KOPT-K1 (cell line): ENCODE measurements around the gene MAN2B2.

ENCODE experiments used
- H3K27ac ChIP-seq: fragments of 200-600 bp; sonication (generic); 2 replicates; pipeline ENCODE4 v1.5.1; 2016; ENCODE audit warnings: antibody characterized with exemption, mild to moderate bottlenecking, low read depth, low read length; ENCODE audit not compliant: poor library complexity, severe bottlenecking
- H3K36me3 ChIP-seq: fragments of 200-600 bp; sonication (generic); 2 replicates; pipeline ENCODE4 v1.5.1; 2017; ENCODE audit warnings: antibody characterized with exemption, mild to moderate bottlenecking, low read length, moderate library complexity; ENCODE audit not compliant: insufficient read depth
- H3K9me3 ChIP-seq: fragments of 200-600 bp; sonication (generic); 2 replicates; pipeline ENCODE4 v1.5.1; 2017; ENCODE audit warnings: antibody characterized with exemption, low read length, mild to moderate bottlenecking; ENCODE audit not compliant: insufficient read depth, poor library complexity, severe bottlenecking

The MAN2B2 gene

DNA sequence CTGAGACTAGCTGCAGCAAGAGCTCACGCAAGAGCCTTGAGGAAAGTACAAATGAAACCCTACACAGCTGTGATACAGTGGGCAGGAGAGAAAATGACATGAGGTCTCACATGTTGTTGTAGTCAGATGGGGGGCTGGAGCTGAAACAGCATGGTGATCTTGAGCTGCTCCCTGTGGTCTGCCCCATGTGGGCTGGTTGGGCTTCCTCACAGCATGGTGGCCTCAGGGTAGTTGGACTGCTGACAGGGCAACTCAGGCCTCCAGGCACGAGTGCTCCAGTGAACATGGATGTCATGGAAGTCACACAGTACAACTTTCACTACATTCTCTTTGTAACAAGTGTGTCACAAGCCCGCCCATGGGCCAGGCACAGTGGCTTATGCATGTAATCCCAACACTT lies 3.4 kb upstream of the MAN2B2 start:
- no peak overlapping the region for H3K27ac ChIP-seq
- H3K9me3 ChIP-seq: no peaks in the 10 kb centered on the region
- H3K36me3 ChIP-seq: no peaks in the 10 kb centered on the region

DNA sequence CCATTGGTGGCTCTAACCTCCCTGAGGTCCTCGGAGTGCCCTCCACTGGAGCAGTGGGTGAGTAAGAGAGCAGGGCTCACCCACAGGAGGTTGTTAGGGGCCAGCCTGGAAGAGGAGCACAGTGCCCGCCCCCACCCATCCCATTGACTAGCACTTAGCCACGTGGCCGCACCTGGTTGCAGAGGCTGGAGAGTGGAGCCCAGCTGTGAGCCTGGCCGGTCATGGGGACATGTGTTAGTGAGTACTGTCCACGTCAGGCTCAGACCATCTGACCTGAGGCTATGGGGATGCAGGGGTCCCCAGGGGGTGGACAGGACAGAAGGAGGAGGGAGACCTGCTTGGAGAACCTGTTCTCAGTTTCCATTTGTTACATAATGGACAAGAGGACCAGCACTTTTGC lies 1.4 kb upstream of the MAN2B2 start:
- no peak overlapping the region for H3K27ac ChIP-seq
- H3K36me3 ChIP-seq: peaks cover 11% of the 10 kb centered on the region

DNA sequence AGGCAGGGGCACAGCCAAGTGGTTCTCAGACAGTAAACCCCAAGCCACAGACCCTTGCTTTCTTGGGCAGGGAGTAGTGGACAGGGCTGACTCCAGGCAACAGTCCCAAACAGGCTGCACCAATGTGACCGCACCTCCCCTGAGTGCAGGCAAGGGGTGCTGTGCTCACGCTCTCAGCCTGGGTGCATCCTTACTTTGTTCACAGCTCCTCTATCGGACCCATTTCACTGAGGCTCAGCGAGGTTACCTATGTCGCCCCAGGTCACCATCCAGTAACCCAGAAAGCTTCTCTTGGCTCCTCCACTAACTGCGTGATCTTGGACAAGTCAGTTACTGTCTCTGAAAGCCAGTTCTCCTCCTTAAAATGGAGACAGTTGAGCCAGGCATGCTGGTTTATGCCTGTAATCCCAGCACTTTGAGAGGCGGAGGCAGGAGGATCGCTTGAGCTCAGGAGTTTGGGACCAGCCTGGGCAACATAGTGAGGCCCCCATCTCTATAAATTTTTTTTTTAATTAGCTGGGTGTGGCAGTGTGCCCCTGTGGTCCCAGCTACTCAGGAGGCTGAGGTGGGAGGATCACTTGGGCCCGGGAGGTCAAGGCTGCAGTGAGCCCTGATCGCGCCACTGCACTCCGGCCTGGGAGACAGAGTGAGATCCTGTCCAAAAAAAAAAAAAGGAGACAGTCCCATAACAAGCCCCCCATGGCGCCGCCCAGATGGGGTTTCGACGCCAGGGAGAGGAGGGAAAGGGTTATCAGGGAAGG lies 823 bp upstream of the MAN2B2 start:
- peaks cover 18% of the 10 kb centered on the region for H3K36me3 ChIP-seq
- no peaks in the 10 kb centered on the region for H3K9me3 ChIP-seq
- peak overlapping the region; percentile 70 for H3K27ac ChIP-seq

More for the DNA sequence above, 1.4 kb upstream of the MAN2B2 start:
- H3K9me3 ChIP-seq: no peaks in the 10 kb centered on the region

DNA sequence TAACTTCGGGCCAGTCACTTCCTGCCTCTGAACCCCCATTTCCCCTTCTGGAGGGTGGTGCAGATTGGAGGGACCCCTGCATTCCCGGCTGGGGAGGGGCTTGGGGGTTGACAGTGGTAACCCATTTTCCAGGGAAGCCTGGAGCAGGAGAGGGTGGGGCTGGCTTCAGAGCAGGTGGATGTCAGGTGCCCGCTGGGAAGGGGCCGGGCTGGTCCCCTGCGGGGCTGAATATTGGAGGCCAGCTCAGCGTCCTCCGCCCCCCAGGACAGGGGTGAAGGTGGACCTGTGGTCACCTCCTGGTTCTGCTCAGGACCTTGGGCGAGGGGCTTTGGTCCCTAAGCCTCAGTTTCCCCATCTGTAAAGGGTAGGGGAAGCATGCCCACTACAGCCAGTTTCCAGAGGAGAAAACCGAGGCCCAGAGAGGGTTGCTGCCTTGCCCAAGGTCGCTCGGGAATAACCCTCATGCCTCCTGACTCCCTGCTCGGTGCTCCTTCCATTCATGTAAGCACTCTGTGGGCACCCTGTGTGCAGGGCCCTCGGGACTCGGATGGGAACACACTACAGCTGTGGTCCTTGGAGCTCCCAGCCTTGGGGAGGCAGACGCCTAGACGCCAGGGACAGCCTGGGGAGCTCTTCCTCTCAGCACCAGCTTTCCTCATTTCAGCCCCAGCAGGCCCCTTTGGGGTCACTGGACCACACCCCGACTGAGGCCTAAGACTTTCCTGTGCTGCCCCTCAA lies 683 bp downstream of the MAN2B2 start:
- H3K36me3 ChIP-seq: peaks cover 33% of the 10 kb centered on the region
- H3K27ac ChIP-seq: peak overlapping the region; percentile 70
- H3K9me3 ChIP-seq: no peaks in the 10 kb centered on the region

DNA sequence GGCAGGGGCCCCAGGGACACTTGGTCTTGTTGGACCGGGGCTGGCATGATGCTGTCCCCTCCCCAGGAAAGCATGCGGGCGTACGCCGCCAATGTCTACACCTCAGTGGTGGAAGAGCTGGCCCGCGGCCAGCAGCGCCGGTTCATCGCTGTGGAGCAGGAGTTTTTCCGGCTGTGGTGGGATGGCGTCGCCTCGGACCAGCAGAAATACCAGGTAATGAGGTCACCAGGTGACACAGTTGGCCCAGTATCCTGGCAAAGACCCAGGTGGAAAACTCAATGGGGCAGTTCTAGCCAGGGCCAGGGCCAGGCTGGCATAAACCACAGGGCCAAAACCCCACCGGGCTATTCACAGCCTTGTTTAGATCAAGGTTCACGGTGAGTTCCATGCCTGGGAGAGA lies 1.5 kb downstream of the MAN2B2 start:
- Histone ChIP-seq H3K27ac (no peak overlapping the region), H3K9me3 (no peaks in the 10 kb centered on the region), H3K36me3 (peaks cover 40% of the 10 kb centered on the region)

DNA sequence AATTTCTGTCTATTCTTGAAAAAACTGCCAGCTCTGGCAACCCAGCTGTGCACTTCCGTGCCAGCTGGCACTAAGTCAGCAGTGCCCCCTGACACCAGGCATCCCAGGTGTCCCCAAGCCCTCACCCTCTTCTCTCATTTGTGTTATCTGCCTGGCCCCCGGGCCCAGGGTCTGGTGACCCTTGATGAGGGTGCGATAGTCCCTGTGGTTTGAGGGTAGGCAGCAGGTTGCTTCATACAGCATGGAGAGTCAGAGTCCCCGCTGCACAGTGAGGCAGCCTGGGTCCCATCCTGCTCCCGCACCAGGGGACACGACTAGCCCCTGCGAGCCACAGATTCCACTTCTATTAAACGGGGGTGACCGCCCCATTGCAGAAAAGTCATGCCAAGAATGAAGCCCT lies 1.9 kb downstream of the MAN2B2 start:
- Histone ChIP-seq H3K27ac (no peak overlapping the region), H3K36me3 (peaks cover 45% of the 10 kb centered on the region), H3K9me3 (no peaks in the 10 kb centered on the region)

DNA sequence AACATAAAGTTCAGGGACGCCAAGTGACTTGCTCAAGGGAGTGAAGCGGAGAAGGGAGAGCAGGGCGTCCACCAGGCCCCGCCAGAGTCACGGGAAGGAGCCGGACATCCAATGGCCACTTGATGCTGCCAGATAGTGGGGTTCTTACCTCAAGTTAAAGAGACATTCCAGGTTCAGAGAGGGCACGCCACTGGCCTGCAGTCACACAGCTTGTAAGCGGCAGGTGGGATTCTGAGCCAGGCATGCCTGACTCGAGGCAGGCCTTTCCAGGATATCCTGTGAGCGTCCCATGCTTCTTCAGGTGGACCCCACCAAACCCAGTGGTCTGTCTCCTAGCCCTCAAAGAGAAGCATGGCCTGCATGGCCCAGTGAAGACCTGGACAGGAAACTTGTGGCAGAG lies 2.4 kb downstream of the MAN2B2 start:
- H3K36me3 ChIP-seq: peaks cover 48% of the 10 kb centered on the region
- H3K9me3 ChIP-seq: no peaks in the 10 kb centered on the region
- H3K27ac ChIP-seq: no peak overlapping the region

DNA sequence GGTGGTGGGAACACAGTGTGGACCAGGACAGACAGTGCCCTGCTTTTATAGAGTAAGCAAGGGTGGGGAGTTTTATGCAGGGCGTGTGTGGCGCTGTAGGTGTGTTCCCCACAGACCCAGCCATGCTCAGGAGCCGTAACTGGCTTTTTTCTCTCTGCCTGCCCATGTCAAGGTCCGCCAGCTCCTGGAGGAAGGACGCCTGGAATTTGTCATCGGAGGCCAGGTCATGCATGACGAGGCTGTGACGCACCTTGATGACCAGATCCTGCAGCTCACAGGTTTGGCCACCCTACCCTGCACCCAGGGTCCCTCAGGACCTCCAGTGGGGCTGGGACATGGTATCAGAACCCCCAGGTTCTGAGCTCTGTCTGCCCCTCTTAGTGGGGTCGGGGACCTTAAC lies 3.2 kb downstream of the MAN2B2 start:
- H3K27ac ChIP-seq: no peak overlapping the region
- H3K9me3 ChIP-seq: no peaks in the 10 kb centered on the region
- peaks cover 54% of the 10 kb centered on the region for H3K36me3 ChIP-seq

DNA sequence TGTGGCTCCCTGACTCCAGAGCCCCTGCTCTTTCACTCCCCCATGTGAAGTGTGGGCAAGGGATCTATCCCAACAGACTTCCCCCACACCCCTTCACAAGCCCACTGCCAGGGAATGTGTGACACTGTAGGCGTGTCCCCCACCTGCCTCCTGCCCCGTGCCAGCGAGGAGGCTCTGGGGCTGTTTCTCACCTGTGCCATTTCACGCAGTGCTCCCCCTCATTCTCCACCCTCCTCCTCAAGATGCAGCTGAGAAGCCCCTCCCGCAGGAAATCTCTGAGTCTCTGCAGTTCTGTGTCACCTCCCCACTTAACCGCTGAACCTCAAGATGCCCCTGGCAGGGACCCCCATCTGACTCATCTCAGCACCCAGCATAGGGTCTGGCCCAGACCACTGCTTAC lies 5.4 kb downstream of the MAN2B2 start:
- Histone ChIP-seq H3K27ac (no peak overlapping the region), H3K36me3 (peaks cover 62% of the 10 kb centered on the region), H3K9me3 (no peaks in the 10 kb centered on the region)

DNA sequence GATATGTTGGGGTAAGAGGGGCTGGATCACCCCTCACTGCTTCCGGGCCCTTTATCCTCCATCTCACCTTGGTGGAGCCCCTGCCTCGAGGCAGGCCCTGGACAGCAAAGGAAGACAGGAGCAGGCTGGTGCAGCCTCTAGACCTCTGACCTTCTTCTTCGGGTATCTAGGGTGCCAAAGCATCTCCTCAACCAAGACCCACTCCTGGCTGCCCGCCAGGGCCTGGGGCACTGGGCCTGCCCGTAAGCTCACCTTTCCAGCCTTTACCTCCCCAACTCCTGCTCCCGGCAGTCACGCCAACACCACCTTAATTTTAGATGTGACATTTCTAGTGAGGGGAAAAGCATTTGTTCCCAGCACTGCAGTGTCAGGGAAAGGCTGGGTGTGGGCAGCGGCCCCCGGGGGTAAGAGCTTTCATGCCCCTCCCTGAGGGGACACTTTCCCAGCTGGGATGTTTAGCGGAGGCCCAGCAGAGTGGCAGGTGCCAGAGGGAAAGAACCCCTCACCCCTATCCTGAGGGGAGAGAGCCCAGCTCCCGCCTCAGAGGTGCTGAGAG lies 6.7 kb downstream of the MAN2B2 start:
- peaks cover 62% of the 10 kb centered on the region for H3K36me3 ChIP-seq
- H3K27ac ChIP-seq: no peak overlapping the region
- H3K9me3 ChIP-seq: no peaks in the 10 kb centered on the region

DNA sequence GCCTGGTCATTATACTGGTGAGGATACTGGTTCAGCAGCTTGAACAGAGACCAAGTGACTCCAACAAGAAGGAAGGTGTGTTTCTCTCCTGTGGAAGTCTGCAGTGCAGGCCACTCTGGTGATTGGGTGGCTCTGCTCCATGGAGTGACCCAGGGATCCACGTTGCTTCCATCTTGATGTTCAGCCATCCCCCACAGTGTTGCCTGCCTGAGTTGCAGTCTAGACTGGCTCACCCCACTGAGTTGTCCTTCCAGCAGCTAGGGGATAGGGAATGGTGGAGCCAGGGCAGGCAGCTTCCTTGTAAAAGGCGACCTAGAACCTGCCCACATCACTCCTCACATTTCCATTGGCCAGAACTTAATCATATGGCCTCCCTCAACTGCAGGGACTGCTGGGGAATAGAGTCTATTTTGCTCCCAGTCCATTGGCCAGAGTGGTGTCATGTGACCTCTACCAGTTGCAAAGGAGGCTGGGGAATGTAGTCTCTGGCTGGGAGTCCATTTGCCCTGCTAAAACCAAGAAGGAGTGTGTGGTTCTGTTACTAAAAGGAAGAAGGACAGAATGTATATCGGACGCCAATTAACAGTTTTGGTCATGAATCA lies 8.0 kb downstream of the MAN2B2 start:
- H3K27ac ChIP-seq: no peak overlapping the region
- H3K36me3 ChIP-seq: peaks cover 66% of the 10 kb centered on the region
- no peaks in the 10 kb centered on the region for H3K9me3 ChIP-seq

DNA sequence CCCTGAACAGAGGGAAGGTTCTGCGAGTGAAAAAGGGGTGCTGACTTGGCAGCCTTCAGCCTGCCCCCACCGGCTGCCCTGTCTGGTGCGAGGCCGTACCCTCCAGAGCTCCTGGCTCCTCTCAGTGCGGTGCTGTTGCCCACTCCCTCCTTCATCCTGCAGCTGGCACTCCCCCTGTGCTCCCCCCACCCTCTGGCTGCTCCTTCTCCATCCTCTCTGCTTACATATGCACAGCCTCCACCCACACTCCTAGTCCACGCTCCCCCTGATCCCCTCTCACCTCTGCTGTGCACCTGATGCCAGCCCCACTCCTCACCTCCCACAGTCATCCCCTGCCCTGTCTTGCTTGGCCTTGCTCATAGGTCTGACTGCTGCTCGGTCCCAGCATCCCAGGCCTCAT lies 9.9 kb downstream of the MAN2B2 start:
- Histone ChIP-seq H3K27ac (no peak overlapping the region), H3K36me3 (peaks cover 59% of the 10 kb centered on the region; the same call in 1 of the 2 replicates), H3K9me3 (no peaks in the 10 kb centered on the region)

DNA sequence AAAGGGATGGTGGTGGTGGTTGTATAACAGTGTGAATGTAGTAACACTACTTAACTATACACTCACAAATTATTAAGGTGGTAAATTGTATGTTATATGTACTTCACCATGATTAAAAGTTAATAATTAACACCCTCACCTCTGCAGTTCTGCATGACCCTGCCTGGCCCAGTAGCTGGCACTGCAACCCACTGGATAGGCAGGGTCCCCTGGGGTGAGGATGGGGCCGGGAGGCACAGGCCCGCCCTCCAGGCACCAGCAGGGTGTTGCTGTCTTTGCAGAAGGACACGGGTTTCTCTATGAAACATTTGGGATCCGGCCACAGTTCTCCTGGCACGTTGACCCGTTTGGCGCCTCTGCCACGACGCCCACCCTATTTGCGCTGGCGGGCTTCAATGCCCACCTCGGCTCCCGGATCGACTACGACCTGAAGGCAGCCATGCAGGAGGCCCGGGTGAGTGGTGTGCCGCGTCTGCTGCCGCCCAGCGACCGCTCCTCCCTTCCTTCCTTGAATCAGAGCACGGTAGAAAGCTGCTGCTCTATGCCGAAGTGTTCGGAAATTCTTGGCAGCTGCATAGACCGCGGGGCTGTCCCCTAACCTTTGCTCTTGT lies 11.8 kb downstream of the MAN2B2 start:
- no peak overlapping the region for H3K27ac ChIP-seq
- no peaks in the 10 kb centered on the region for H3K9me3 ChIP-seq
- peaks cover 44% of the 10 kb centered on the region; the same call in 1 of the 2 replicates for H3K36me3 ChIP-seq

DNA sequence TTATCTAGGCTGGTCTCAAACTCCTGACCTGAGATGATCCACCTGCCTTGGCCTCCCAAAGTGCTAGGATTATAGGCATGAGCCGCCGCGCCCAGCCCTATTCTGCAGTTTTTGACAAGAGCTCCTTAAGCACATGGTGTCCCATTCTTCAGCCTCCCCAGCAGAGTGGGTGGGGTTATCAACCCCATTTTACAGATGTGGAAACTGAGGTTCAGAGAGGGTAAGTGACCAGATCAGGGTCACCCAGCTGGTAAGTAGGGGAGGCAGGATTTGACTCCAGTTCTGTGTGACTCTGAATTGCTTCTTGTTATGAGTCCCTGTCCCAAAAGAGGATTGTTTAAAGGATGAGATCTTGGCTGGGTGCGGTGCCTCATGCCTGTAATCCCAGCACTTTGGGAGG lies 14.5 kb downstream of the MAN2B2 start:
- Histone ChIP-seq H3K36me3 (peaks cover 35% of the 10 kb centered on the region; the same call in 1 of the 2 replicates), H3K27ac (no peak overlapping the region), H3K9me3 (no peaks in the 10 kb centered on the region)

DNA sequence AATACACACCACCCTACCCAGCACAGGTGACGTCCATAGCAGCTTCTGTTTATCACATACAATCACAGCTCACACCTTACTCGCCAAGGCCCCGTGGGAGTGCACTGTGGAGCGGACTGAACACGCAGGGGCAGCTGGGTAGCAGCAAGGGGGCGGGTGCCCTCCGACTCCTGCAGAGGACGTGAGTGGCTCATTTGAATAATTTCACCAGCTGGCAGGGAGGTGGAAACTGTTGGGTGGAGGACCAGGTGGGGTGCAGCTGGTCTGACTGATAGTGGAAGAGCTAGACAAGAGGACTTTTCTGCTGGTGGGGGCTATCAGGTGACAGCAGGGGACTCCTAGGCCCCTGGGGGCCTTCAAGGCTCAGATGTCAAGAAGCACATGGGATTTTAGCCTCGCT lies 16.3 kb downstream of the MAN2B2 start:
- Histone ChIP-seq H3K27ac (no peak overlapping the region), H3K9me3 (no peaks in the 10 kb centered on the region), H3K36me3 (peaks cover 45% of the 10 kb centered on the region; the same call in 1 of the 2 replicates)
